HepG2 (cell line): ENCODE data around the gene HTD2.

ENCODE experiments used
- MAFF ChIP-seq: IDR thresholded peaks from 2 replicates; pipeline ENCODE4 v1.6.1; 2011; ENCODE audit warnings: low read depth, low read length, improper control_type of control experiment
- MLLT10 ChIP-seq: sonication (generic); formaldehyde crosslinking; IDR thresholded peaks from 2 replicates; pipeline ENCODE4 v1.4.0; 2020; ENCODE audit warnings: missing genetic modification reagents
- NR2C2 ChIP-seq: sonication (generic); formaldehyde crosslinking; IDR thresholded peaks from 2 replicates; pipeline ENCODE4 v1.4.0; 2020; ENCODE audit warnings: missing genetic modification reagents, mild to moderate bottlenecking, moderate library complexity, borderline replicate concordance
- ZNF841 ChIP-seq: sonication (generic); formaldehyde crosslinking; IDR thresholded peaks from 2 replicates; pipeline ENCODE4 v1.8.1; 2023; ENCODE audit warnings: missing genetic modification reagents, borderline replicate concordance
- ZSCAN29 ChIP-seq: sonication (generic); formaldehyde crosslinking; conservative IDR thresholded peaks from 2 replicates; pipeline ENCODE4 v1.4.0; 2020; ENCODE audit warnings: mild to moderate bottlenecking, missing genetic modification reagents

- TF ChIP-seq MLLT10 (CRISPR knock-in tag): no peak
- TF ChIP-seq NR2C2 (CRISPR knock-in tag): no peak
- TF ChIP-seq ZNF841: no peak
- no peak for TF ChIP-seq ZSCAN29 (CRISPR knock-in tag)
- TF ChIP-seq MAFF: no peak
Observed at GRCh38 chr3:58323529-58324390, 17.4 kb downstream of the HTD2 start.
